GM18505 (cell line): ENCODE results near the gene PPP3CB.

Experiments used
- ATAC-seq: cut with Tn5 transposase; IDR thresholded peaks from one replicate; pipeline ENCODE4 v1.9.1; 2021; ENCODE audit not compliant: unreplicated experiment
- POLR2A ChIP-seq: IDR thresholded peaks from 4 replicates; pipeline ENCODE4 v1.6.1; 2011; ENCODE audit warnings: borderline replicate concordance; ENCODE audit not compliant: insufficient read depth, insufficient read length; ENCODE audit errors: extremely low read depth

The PPP3CB gene

GRCh38 chr10:73495884-73496674 is at the start of gene PPP3CB:
Gene PPP3CB (minus strand): TSS chr10:73496024. CDS start chr10:73495889, 135 bp downstream.
- TF ChIP-seq POLR2A: no peak
- peak; percentile 70 for ATAC-seq

DNA sequence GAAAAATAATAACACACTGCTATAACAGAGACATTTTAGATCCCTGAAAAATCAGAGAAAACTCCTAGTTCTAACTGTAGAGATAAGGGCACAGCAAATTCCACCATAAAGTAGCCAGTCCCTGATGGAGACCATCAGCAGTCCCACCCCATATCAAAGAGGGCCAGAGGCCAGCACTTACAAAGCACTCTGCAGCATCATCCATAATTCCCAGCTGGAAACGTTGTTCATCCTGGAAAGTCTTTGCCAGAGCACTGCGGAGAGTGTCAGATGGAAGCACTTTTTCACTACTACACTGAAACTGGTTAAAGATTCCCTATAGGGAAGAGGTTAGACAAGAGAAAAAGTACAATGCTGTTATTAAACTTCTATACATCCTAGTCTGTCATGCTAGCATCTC is 49.5 kb upstream of the PPP3CB start:
- no peak for TF ChIP-seq POLR2A
- ATAC-seq: no peak

- no peak for ATAC-seq
- no peak for TF ChIP-seq POLR2A
These were observed 41.9 kb upstream of the PPP3CB start for GRCh38 chr10:73537709-73538108.

GRCh38 chr10:73537288-73537687 is 41.5 kb upstream of the PPP3CB start:
- TF ChIP-seq POLR2A: no peak
- ATAC-seq: no peak

DNA sequence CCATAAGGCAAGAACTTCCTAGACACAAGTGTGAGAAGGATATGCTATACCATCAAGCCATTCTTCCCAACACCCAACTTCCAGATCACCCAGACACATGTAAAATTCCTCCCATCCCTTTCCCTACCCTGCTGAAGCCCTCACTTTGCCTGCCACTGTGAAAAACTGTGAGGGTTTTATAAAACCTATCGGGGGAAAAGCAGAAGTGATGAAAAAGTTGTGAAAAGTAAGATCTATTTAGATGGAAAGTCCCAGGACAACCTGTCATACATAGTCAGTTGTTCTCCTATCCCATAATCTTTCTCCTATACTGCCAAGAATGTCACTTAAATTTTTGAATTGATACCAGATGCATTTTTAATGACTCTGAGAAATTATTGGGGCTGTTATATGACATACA is 39.0 kb upstream of the PPP3CB start:
- TF ChIP-seq POLR2A: no peak
- no peak for ATAC-seq

DNA sequence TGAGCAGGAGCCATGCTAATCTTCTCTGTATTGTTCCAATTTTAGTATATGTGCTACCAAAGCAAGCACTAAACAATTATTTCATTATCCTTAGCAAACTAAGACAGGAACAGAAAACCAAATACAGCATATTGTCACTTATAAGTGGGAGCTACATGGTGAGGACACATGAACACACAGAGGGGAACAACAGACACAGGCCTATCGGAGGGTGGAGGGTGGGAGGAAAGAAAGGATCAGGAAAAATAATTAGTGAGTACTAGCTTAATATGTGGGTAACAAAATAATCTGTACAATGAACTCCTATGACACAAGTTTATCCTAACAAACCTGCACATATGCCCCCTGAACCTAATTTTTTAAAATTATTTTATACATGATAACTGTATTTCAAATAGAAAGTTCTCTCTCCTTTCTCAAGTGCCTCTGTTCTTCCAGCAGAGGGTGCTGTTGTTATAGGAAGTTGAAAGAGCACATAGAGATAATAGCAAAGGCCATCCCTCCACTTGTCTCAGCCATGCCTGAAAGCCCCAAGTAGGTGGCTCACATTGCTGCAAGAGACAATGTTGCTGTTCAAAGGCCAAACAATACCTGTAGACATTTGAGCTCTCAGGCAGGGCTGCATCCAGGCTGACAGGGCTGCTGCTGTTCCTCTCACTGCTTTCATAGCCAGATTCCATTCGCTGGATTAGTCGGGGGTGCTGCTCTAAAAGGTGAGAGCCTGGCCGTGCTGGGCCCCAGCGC is 33.4 kb upstream of the PPP3CB start:
- no peak for ATAC-seq
- no peak for TF ChIP-seq POLR2A

DNA sequence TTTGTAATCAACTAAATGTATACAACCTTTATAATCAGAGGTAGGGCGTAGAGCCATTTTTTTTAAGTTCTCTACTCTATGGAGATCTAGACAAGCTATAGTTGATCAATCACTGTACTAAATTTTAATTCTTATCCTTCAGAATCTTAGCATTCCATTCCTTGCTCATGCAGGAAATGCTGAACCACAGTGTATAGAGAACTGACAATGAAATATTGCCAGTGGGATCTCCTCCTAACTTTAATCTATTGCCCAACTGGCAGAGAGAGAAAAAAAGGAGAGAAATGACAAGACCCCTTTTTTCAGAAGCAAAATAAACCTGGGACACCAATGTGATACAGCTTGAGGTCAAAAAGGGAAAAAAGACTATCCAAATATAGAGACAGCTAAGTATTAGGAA is 26.4 kb upstream of the PPP3CB start:
- no peak for TF ChIP-seq POLR2A
- no peak for ATAC-seq

DNA sequence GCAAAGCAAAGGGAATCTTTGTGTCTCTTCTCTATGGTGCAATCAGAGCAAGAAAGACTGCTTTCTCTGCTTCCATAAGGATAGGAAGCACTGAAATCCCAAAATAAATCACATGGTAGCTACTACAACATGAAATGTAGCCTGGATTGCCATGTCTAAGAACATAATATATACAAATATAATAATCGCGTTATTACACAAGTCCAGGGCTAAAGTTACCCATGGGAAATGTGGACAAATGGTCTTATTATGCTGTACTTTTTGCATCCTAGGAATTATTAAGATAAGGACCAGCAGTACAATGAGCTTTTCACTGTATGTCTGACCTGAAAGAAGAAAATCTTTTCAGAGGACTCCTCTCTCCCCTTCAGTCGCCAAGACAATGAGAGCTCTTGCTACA is 23.5 kb upstream of the PPP3CB start:
- no peak for TF ChIP-seq POLR2A
- no peak for ATAC-seq

GRCh38 chr10:73517166-73517888 is 21.5 kb upstream of the PPP3CB start:
- TF ChIP-seq POLR2A: no peak
- ATAC-seq: no peak

DNA sequence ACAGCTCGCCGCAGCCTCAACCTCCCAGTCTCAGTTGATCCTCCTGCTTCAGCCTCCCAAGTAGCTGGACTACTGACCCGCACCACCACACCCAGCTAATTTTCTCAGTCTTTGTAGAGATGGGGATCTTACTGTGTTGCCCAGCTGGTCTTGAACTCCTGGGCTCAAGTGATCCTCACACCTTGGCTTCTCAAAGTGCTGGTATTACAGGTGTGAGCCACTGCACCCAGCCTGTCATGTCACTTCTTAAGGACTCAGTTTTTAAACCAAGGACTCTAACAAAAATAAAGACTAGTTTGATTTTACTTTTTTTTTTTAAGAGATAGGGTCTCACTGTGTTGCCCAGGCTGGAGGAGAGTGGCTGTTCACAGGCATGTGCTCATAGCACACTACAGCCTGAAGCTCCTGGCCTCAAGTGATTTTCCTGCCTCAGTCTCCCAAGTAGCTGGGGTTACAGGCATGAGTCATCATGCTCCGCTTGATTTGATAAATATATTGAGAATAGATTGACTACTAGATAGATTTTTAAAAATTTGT is 16.5 kb upstream of the PPP3CB start:
- TF ChIP-seq POLR2A: no peak
- no peak for ATAC-seq

DNA sequence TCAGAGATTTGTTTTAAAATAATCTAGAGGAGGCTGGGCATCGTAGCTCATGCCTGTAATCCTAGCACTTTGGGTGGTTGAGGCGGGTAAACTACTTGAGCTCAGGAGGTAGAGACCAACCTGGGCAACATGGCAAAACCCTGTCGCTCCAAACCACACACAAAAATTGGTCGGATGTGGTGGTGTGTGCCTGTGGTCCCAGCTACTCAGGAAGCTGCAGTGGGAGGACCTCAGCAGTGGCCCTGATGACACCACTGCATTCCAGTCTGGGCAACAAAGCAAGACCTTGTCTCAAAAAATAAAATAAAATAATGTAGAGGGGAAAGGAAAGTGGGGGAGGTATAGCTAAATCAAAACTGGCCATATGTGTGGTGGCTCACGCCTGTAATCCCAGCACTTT is 13.9 kb upstream of the PPP3CB start:
- ATAC-seq: no peak
- no peak for TF ChIP-seq POLR2A

- no peak for TF ChIP-seq POLR2A
- ATAC-seq: no peak
These were observed 10.7 kb upstream of the PPP3CB start for GRCh38 chr10:73506491-73506890.

DNA sequence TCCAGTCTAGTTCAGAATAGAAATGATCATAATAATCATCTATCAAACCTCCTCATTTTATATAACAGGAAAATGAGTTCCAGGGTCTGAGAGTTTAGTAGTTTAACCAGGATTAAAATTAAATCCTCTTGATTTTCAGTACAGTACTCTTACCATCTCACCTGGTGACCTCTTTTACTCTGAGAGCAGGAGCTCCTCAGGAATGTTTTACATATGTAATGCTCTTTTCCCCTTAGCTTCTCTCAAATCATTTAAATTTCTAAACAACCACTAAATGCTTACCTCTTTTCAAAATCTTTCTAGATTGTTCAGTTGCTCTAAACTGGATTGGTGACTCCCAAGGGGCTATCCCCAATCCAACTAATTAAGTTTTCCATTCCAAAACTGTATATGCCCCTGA is 10.2 kb upstream of the PPP3CB start:
- TF ChIP-seq POLR2A: no peak
- ATAC-seq: no peak
